Measurements from ENCODE around the gene EFS. TPM values are rescaled to one million over a fixed set of nuclear protein-coding genes. Genes with fewer than 3 reads are reported as not detected.

Gene EFS
- total RNA-seq, 1 donor from 2014 or later, result 104 TPM

DNA sequence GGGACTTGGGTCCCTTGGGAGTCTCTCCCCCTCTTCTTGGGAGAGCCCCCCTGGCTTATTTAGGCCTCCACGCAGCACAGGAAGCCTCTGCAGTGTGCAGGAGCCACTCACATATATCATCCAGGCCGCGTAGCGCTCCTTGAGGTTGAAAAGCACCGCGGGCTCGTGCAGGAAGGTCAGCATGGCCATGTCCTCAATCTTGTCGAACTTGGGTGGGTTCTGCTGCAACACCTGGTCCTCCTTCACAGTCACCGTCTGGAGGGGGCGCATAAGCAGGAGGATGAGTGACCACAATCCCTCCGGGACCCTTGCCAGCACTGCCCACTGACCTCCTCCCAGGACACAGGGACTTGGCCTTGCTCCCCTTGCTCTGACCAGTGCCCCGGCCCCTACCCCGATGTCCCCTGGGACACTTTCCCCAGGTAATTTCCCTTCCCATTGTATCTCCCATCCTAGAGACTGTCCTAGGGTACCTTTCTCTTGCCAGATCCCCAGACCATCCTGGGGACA, 40.6 kb upstream of the EFS start:
- Mint-ChIP-seq H3K4me1 (peaks cover 4% of the 10 kb centered on the region), H3K27ac (ENCODE audit: unreplicated experiment) (no peak overlapping the region), H3K27me3 (ENCODE audit: low read depth) (peaks cover 30% of the 10 kb centered on the region), H3K9me3 (no peaks in the 10 kb centered on the region), H3K4me3 (no peak overlapping the region), H3K36me3 (ENCODE audit: low read depth) (no peaks in the 10 kb centered on the region)
- TF ChIP-seq, protein P1, sequence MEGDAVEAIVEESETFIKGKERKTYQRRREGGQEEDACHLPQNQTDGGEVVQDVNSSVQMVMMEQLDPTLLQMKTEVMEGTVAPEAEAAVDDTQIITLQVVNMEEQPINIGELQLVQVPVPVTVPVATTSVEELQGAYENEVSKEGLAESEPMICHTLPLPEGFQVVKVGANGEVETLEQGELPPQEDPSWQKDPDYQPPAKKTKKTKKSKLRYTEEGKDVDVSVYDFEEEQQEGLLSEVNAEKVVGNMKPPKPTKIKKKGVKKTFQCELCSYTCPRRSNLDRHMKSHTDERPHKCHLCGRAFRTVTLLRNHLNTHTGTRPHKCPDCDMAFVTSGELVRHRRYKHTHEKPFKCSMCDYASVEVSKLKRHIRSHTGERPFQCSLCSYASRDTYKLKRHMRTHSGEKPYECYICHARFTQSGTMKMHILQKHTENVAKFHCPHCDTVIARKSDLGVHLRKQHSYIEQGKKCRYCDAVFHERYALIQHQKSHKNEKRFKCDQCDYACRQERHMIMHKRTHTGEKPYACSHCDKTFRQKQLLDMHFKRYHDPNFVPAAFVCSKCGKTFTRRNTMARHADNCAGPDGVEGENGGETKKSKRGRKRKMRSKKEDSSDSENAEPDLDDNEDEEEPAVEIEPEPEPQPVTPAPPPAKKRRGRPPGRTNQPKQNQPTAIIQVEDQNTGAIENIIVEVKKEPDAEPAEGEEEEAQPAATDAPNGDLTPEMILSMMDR (conservative IDR thresholded peaks at IDR 0.05), result no peak
- no peak for DNase-seq (ENCODE audit: low read depth, low spot score)

DNA sequence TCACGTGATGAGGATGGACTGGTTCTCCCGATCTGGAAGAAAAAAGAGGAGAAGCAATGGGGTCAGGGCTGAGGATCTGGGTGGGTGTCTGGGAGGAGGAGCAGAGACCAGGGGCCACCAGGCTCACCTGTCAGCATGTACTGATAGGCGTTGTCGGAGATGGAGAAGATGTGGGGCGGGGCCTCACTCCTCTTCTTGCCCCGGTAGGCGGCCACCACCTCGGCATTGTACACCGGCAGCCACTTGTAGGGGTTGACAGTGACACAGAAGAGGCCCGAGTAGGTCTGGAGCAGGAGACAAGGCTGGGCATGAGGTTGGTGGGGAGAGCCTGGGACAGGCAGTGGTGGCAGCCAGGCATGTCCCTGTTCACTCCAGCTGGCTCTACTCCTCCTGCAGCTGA, 40.1 kb upstream of the EFS start:
- H3K4me3 Mint-ChIP-seq, result no peak overlapping the region
- no peaks in the 10 kb centered on the region for H3K36me3 Mint-ChIP-seq (ENCODE audit: low read depth)
- peaks cover 30% of the 10 kb centered on the region for H3K27me3 Mint-ChIP-seq (ENCODE audit: low read depth)
- H3K27ac Mint-ChIP-seq (ENCODE audit: unreplicated experiment), result no peak overlapping the region
- no peaks in the 10 kb centered on the region for H3K9me3 Mint-ChIP-seq
- peaks cover 4% of the 10 kb centered on the region for H3K4me1 Mint-ChIP-seq
- no peak for DNase-seq (ENCODE audit: low read depth, low spot score)
- TF ChIP-seq, protein P1 (conservative IDR thresholded peaks at IDR 0.05), result no peak

DNA sequence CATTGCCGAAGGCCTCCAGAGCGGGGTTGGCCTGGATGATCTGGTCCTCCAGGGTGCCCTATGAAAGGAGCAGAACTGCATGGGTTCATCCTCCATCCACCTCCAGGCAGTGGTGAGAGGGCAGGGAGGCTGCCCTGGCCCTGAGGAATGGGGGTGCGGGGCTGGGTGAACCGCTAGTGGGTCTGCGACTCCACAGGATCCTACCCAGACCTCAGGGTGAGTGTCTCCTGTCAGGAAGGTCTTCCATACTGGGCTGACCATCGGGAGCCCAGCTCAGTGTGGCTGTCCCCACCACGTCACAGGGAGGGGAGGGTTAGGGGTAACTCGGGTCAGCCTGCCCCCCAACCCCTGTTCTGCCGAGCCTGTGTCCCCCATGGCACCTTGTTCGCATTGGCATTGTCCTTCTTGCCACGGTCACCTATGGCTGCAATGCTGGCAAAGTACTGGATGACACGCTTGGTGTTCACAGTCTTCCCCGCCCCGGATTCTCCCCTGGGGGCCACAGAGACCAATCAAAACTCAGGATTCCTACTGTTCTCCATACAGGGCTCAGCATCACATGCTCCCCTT, 39.4 kb upstream of the EFS start:
- no peaks in the 10 kb centered on the region for H3K36me3 Mint-ChIP-seq (ENCODE audit: low read depth)
- TF ChIP-seq, protein P1 (conservative IDR thresholded peaks at IDR 0.05), result no peak

DNA sequence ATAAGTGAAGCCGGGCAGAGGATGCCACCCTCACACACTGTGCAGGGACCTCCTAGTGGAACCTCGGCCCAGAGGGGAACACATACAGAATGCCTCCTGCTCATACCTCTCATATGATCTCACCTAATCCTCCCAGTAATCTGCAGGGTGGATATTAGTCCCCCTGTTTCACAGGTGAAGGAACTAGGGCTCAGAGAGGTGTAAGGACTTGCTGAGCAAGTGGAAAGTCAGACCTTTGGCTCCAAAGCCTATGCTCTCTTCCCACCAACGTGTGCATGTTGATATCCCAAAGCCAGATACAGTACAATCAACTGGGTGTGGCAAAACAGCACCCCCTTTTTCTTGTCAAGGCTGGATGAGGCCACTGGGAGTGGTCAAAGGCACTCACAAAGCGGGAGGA, 38.9 kb upstream of the EFS start:
- DNase-seq (ENCODE audit: low read depth, low spot score), result no peak
- Mint-ChIP-seq H3K36me3 (ENCODE audit: low read depth) (no peaks in the 10 kb centered on the region), H3K4me3 (no peak overlapping the region), H3K9me3 (no peaks in the 10 kb centered on the region), H3K4me1 (peaks cover 2% of the 10 kb centered on the region), H3K27me3 (ENCODE audit: low read depth) (peaks cover 30% of the 10 kb centered on the region), H3K27ac (ENCODE audit: unreplicated experiment) (no peak overlapping the region)
- TF ChIP-seq, protein P1 (conservative IDR thresholded peaks at IDR 0.05), result no peak

More for the DNA sequence above, 39.4 kb upstream of the EFS start:
- H3K27ac Mint-ChIP-seq (ENCODE audit: unreplicated experiment), result no peak overlapping the region
- H3K4me3 Mint-ChIP-seq, result no peak overlapping the region
- peaks cover 30% of the 10 kb centered on the region for H3K27me3 Mint-ChIP-seq (ENCODE audit: low read depth)
- no peaks in the 10 kb centered on the region for H3K9me3 Mint-ChIP-seq
- DNase-seq (ENCODE audit: low read depth, low spot score), result no peak
- H3K4me1 Mint-ChIP-seq, result peaks cover 4% of the 10 kb centered on the region

DNA sequence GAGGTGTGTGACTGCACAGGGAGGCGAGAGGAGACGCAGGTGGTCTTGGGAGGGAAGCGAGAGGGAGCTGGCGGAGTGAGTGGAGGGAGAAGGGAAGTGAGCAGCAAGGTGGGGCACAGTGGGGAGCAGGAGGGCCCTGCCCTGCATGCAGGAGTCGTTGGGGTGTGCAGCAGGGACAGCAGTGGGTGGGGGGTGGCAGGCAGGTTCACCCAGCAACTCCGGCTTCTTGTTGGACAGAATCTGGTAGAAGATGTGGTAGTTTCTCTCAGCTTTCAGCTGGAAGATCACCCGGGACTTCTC, 38.1 kb upstream of the EFS start:
- Mint-ChIP-seq H3K27ac (ENCODE audit: unreplicated experiment) (no peak overlapping the region), H3K4me1 (no peaks in the 10 kb centered on the region), H3K9me3 (no peaks in the 10 kb centered on the region), H3K27me3 (ENCODE audit: low read depth) (peaks cover 32% of the 10 kb centered on the region), H3K36me3 (ENCODE audit: low read depth) (no peaks in the 10 kb centered on the region), H3K4me3 (no peak overlapping the region)
- no peak for DNase-seq (ENCODE audit: low read depth, low spot score)
- TF ChIP-seq, protein P1 (conservative IDR thresholded peaks at IDR 0.05), result no peak
